Bronchial epithelial cell (primary cell): ENCODE results near the gene LDLR. TPM values are rescaled to one million over a fixed set of nuclear protein-coding genes. Genes with fewer than 3 reads are reported as not detected.
"Not testable (repeated sequence)": the region's sequence is repeated elsewhere in the genome, so short reads cannot be mapped to it uniquely, and the experiment has no call there.

Experiments used
- DNase-seq: peaks from one replicate; pipeline ENCODE4 v3.0.0-alpha.2; 2010; ENCODE audit warnings: low read depth
- FAIRE-seq: peaks from 2 replicates; lab custom pipeline; 2011; peaks lifted over from hg19 to GRCh38; lab: Jason Lieb, UNC
- H3K27me3 ChIP-seq: 2 replicates; pipeline ENCODE4 v1.5.1; 2011; ENCODE audit warnings: low read length; ENCODE audit not compliant: control insufficient read depth, insufficient read depth
- H3K36me3 ChIP-seq: 2 replicates; pipeline ENCODE4 v1.5.1; 2011; ENCODE audit warnings: low read length; ENCODE audit not compliant: control insufficient read depth, insufficient read depth
- H3K4me3 ChIP-seq: 2 replicates; pipeline ENCODE4 v1.5.1; 2011; ENCODE audit warnings: mild to moderate bottlenecking, low read depth, low read length, control low read depth
- total RNA-seq: library from RNA; depleted of rRNA; stranded (reverse); fragments of >200 nt; gene quantifications from 2 replicates; pipeline ENCODE4 v1.2.1, GENCODE V29; 2014
- TF ChIP-seq, protein P1 (sequence below): IDR thresholded peaks from 2 replicates; pipeline ENCODE4 v1.5.1; 2011; ENCODE audit warnings: mild to moderate bottlenecking, moderate library complexity, low read length, control low read depth, inconsistent platforms; ENCODE audit not compliant: insufficient read depth, severe bottlenecking

The LDLR gene
- total RNA-seq, 1 donor from 2014 or later = 109 TPM

DNA sequence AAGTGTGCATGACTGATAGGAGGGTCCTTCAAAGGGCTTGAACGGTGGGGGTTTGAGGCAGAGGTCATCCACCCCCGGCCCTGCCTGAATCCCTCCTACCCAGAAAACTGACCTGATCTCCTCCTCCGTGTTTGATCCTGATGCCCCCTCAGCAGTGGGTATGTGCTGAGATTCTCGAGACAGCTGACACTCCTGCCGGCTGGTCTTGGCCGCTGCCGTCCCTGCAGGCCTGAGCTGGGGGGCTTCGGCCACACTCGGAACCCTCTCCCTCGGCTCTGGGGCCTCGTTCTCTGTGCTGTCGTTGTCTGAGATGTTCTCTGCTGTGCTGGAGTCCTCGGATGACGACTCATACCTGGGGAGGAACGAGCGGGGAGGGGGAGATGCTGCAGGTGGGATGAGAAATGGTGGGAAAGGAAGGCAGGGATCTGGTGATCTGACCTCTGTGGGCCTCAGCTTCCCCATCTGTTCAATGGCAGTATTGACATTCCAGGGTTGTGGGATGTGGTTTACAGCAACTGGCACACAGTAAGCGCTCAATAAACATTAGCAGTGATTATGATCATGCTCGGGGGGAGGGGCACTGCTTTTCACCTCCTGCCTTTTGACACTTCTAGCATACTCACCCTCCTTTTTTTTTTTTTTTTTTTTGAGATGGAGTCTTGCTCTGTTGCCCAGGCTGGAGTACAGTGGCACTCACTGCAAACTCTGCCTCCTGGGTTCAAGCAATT, 87.4 kb downstream of the LDLR start:
- H3K36me3 ChIP-seq = peaks cover 7% of the 10 kb centered on the region
- H3K4me3 ChIP-seq = no peak overlapping the region
- no peaks in the 10 kb centered on the region for H3K27me3 ChIP-seq
- TF ChIP-seq, protein P1, sequence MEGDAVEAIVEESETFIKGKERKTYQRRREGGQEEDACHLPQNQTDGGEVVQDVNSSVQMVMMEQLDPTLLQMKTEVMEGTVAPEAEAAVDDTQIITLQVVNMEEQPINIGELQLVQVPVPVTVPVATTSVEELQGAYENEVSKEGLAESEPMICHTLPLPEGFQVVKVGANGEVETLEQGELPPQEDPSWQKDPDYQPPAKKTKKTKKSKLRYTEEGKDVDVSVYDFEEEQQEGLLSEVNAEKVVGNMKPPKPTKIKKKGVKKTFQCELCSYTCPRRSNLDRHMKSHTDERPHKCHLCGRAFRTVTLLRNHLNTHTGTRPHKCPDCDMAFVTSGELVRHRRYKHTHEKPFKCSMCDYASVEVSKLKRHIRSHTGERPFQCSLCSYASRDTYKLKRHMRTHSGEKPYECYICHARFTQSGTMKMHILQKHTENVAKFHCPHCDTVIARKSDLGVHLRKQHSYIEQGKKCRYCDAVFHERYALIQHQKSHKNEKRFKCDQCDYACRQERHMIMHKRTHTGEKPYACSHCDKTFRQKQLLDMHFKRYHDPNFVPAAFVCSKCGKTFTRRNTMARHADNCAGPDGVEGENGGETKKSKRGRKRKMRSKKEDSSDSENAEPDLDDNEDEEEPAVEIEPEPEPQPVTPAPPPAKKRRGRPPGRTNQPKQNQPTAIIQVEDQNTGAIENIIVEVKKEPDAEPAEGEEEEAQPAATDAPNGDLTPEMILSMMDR = no peak
- DNase-seq (no peak), FAIRE-seq (peak; percentile 55)

DNA sequence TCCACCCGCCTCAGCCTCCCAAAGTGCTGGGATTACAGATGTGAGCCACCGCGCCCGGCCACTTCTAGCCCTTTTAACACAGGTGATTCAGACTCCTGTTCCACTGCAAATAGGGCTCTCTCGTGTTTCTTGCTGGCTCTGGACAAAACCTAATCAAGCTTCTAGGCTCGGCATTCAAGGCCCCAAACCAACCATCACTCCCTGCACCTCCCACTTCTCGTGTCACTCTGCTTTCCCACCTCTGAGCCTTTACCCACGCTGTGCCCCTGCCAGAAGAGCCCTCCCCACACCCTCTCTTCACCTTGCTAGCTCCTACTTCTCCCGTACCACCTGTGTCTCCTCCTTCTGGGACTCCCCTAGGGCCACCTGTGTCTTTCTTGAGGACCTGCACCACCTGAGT, 88.3 kb downstream of the LDLR start:
- Histone ChIP-seq H3K36me3 (peaks cover 7% of the 10 kb centered on the region), H3K4me3 (no peak overlapping the region), H3K27me3 (no peaks in the 10 kb centered on the region)
- no peak for DNase-seq
- TF ChIP-seq, protein P1 = no peak
- FAIRE-seq = no peak

DNA sequence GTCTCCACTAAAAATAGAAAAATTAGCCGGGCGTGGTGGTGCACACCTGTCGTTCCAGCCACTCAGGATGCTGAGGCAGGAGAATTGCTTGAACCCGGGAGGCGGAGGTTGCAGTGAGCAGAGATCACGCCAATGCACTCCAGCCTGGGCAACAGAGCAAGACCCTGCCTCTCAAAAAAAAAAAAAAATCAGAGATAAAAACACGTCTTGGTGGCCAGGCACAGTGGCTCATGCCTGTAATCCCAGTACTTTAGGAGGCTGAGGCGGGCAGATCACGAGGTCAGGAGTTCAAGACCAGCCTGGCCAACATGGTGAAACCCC, 89.8 kb downstream of the LDLR start:
- H3K36me3 ChIP-seq, DNase-seq, H3K4me3 ChIP-seq, H3K27me3 ChIP-seq, FAIRE-seq: not testable (repeated sequence)

DNA sequence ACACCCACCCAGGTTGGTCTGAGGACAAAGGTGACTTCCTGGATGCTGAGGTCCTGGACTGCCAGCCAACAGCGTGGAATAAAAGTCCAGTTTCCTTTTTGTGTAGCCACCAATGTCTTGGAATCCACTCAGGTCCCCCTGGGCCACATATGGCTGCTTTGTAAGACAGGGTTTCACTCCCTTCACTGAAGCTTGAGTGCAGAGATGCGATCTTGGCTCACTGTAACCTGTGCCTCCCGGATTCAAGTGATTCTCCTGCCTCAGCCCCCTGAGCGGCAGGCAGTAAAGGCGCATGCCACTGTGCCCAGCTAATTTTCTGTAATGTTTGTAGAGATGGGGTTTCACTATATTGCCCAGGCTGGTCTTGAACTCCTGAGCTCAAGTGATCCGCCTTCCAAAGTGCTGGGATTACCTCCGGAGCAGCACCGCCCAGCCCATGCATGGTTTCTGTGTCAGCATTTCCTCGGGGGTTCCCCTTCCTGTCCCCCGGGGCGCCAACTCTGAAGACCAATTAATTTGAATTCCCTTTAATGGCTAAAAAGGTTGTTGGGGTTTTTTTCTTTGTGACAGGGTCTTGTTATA, 90.5 kb downstream of the LDLR start:
- TF ChIP-seq, protein P1 = no peak
- FAIRE-seq = no peak
- H3K27me3 ChIP-seq = no peaks in the 10 kb centered on the region
- H3K4me3 ChIP-seq = no peak overlapping the region
- H3K36me3 ChIP-seq = peaks cover 4% of the 10 kb centered on the region
- DNase-seq = no peak

DNA sequence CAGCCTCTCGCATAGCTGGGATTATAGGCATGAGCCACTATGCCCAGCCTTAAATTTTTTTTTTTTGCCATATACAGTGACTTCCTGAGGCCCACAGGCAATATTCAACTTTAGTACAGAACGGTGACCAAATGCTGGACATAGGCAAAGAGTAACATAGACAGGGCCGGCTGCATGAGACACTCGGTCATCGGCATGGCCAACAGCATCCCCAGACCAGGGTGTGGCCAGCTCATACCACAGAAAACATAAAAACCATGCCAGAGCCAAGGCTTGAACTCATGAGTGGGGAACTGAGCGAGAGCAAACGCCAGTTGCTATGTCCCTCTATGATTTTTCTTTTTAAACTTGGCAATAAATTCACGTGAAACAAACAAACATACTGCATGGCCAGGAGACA, 91.1 kb downstream of the LDLR start:
- Histone ChIP-seq H3K27me3 (no peaks in the 10 kb centered on the region), H3K36me3 (peaks cover 4% of the 10 kb centered on the region), H3K4me3 (no peak overlapping the region)
- DNase-seq (no peak), FAIRE-seq (no peak)
- TF ChIP-seq, protein P1 = no peak

DNA sequence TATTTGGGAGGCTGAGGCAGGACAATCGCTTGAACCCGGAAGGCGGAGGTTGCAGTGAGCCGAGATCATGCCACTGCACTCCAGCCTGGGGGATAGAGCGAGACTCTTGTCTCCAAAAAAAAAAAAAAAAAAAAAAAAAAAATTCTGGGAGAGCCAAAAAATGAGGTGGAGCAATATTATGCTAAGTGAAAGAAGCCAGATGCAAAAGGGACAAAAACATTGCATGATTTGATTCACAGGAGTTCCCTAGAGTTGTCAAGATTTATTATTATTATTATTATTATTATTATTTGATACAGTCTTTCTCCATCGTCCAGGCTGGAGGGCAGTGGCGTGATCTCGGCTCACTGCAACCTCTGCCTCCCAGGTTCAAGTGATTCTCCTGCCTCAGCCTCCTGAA, 91.7 kb downstream of the LDLR start:
- not testable (repeated sequence) for DNase-seq, H3K36me3 ChIP-seq, H3K4me3 ChIP-seq, H3K27me3 ChIP-seq, FAIRE-seq

DNA sequence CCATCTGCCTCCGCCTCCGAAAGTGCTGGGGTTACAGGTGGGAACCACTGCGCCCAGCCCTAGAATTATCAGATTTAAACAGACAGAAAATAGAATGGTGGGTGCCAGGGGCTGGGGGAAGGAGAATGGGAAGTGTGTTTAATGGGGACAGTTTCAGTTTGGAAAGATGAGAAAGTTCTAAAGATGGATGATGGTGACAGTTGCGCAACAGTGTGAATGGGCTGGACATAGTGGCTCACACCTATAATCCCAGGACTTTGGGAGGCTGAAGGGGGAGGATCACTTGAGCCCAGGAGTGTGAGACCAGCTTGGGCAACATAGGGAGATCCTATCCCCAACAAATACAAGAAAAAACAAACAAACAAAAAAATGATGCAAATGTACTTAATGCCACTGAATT, 92.2 kb downstream of the LDLR start:
- Histone ChIP-seq H3K4me3 (no peak overlapping the region), H3K36me3 (peaks cover 3% of the 10 kb centered on the region), H3K27me3 (no peaks in the 10 kb centered on the region)
- DNase-seq (no peak), FAIRE-seq (no peak)
- TF ChIP-seq, protein P1 = no peak
